ENCODE results near the gene C16orf74.

The C16orf74 gene

GRCh38 chr16:85774811-85775210, 23.9 kb upstream of the C16orf74 start:
- no peak for DNase-seq (ENCODE audit: low read depth in 2 of 2)

GRCh38 chr16:85774136-85774535, 23.2 kb upstream of the C16orf74 start:
- no peak for DNase-seq (ENCODE audit: low read depth in 2 of 2)

- no peak for DNase-seq (ENCODE audit: low read depth in 2 of 2)
Observed at GRCh38 chr16:85773044-85773443, 22.1 kb upstream of the C16orf74 start.

DNA sequence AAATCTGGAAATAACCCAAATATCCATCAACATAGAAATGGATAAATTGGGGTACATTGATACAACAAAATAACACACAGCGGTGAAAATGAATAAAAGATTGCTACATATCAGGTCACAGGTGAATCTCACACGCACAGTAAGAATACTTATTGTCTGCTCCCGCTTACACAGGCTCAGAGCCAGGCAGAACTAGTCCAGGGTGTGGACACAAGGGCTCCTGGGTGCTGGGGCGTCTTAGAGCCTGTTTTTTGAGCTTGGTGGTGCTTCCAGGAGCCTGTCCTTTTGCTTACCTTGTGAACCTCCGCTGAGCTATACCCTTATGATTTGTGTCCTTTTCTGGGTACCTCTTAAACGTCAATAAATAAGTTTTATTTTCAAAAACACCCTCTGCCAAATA, 19.8 kb upstream of the C16orf74 start:
- DNase-seq (ENCODE audit: low read depth in 2 of 2) = no peak

DNA sequence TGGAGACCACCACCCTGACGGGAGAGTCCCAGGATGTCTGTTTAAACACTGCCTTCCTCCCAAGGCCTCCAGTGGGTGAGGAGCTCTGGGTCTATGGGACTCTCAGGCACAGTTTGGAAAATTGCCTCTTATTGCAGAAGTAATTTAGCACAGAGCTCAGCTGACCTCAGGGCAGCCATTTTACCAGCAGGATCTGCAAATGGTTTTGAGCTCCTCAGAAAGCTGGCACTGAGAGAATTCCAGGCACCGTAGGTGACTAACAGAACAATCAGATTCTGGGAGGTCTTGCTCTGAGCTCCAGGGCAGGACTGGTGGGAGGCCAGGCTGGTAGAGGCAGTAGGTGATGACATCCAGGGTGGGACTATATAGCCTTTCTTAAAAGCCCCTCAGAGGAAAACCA, 17.3 kb upstream of the C16orf74 start:
- DNase-seq (ENCODE audit: low read depth in 2 of 2) = no peak

DNA sequence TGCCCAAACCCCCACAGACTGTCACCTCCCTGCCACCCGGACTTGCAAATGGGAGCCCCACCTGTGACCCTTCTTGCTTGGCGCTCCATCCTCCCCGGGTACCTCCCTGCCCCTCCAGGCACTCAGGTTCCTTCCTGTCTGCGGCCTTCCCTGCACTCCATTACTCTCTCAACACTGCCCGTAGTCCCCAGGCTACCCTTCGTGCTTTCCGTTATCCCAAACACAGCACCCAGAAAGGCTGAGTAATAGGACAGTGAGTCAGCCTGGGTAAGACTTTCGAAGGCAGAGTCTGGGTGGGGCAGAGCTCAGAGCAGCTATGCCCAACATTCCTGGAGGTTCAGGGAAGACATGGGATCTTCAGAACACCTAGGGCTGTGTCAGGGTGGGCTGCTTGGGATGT, 16.6 kb upstream of the C16orf74 start:
- DNase-seq (ENCODE audit: low read depth in 2 of 2) = no peak

GRCh38 chr16:85765767-85766166, 14.9 kb upstream of the C16orf74 start:
- DNase-seq (ENCODE audit: low read depth in 2 of 2) = no peak

- DNase-seq (ENCODE audit: low read depth in 2 of 2) = no peak
Observed at GRCh38 chr16:85765211-85765610, 14.3 kb upstream of the C16orf74 start.

DNA sequence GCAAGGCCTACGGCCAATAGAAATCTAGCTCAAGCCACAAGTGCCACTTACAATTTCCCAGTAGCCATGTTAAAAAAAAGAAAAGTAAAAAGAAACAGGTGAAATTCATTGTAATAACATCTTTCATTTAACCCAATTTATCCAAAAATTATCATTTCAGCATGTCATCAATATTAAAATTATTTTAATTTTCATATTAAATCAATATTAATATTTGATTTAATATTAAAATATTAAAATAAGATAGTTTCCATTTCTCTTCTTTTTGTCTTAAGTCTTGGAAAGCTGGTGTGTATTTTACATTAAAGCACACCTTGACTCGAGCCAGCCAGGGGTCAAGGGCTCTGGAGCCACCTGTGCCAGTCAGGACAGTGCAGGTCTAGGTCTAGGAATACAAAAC, 12.7 kb upstream of the C16orf74 start:
- DNase-seq (ENCODE audit: low read depth in 2 of 2) = no peak

DNA sequence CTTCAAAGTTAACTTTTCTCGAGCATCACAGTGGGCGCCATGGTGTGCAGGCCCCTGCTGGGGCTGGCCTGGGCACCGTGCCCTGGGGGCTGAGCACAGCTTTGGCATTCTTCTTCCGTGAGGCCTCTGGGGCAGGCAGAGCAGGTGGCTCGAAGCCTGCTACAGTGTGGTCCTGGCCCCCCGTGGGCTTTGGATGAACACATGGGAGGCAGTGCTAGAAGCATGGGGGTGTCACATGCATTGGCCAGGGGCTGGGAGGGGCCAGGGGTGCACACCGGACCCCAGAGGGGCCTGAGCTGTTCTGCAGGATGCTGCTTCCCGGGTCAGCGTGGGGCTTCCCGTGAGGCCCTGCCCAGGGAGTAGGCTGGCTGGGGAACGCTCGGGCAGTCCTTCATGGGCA, 12.1 kb upstream of the C16orf74 start:
- no peak for DNase-seq (ENCODE audit: low read depth in 2 of 2)

DNA sequence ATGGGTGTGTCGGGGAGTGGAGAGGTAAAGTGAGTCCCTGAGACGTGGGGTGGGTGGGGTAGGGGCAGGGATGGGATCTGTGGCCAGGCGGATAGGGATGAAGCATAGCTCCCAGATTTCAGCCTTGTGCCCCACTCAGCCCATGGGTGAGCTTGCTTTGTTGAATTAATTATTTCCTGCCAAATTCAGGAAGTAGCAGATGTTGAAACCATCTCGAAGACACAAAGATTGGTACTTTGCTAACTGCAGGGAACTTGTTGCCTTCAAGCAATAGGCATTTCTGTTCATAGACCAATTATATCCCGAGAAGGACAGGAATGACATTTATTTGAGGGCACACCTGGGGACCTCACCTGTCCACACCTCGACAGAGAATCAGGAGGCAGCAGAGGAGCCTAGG, 11.0 kb upstream of the C16orf74 start:
- no peak for DNase-seq (ENCODE audit: low read depth in 2 of 2)

- DNase-seq (ENCODE audit: low read depth in 2 of 2) = no peak
Observed at GRCh38 chr16:85759631-85760419, 8.9 kb upstream of the C16orf74 start.

DNA sequence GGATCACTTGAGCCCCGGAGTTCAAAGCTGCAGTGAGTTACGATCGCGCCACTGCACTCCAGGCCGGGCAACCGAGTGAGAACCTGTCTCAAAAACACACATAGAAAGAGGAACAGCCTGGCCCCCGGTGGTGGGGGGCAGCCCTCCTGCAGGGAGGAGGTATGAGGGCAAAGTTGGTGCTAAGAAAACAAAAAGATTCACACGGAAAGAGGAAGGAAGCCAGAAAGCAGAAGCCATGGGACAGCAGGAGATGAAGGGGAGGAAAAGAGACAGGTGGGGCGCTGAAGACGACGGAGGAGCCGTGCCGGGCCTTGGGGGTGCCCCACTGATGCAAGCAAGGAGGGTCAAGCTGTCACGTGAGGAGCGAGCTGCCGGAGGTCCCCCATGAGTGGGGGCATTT, 8.2 kb upstream of the C16orf74 start:
- no peak for DNase-seq (ENCODE audit: low read depth in 2 of 2)

- DNase-seq (ENCODE audit: low read depth in 2 of 2) = no peak
Observed at GRCh38 chr16:85757341-85757822, 6.5 kb upstream of the C16orf74 start.

DNA sequence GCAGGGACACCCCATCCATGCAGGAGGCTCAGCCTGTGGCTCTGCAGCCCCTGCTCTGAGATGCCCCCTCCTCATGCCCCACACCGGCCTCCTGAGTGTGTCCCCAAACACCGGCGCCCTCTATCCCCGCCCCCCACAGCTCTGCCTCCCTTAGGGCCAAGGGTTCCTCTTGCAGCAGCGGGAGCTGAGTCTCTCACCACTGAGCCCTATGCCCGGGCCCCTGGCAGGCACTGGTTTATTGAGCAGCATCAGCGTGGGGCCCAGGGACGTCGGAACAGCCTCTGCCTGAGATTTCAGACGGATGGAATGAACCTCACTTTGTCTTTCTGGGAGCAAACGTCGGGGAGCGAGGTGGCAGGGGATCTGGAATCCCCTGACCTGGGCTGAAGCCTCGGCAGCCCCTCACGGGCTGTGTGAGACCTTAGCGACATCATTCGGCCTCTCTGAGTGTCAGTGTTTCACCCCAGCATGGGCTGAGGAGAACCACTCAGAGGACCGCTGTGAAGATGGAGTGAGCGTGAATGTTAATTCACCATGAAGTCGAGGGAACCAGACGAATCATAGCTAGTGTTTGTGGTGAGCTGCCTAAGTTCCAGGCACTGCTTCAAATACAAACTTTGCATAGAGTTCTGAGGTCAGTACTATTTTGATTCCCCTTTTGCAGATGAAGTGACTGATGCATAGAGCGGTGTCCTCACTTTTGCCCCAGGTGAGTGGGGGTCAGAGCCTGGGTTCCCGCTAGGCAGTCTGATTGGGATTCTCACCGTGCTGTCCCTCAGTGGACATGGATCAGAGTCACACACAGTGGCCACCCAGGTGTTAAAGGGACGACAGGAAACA, 5.3 kb upstream of the C16orf74 start:
- DNase-seq (ENCODE audit: low read depth in 2 of 2) = no peak

- no peak for DNase-seq (ENCODE audit: low read depth in 2 of 2)
Observed at GRCh38 chr16:85754413-85754812, 3.5 kb upstream of the C16orf74 start.

DNA sequence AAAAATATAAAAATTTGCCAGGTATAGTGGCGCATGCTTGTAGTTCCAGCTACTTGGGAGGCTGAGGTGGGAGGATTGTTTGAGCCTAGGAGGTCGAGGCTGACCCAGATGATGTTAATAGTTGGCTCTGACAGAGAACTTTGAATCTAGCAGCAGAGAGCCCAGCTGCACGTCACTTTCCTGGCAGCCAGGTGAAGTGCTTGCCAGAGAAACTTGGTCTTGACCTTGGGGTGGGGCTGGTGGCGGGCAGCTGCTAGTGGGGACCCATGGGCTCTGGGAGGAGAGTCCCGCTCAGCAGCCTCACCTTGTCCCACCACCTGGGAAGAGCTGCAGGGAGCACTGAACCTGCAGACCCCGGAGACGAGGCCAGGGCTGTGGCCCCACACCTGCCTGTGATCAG, 3.1 kb upstream of the C16orf74 start:
- no peak for DNase-seq (ENCODE audit: low read depth in 2 of 2)

DNA sequence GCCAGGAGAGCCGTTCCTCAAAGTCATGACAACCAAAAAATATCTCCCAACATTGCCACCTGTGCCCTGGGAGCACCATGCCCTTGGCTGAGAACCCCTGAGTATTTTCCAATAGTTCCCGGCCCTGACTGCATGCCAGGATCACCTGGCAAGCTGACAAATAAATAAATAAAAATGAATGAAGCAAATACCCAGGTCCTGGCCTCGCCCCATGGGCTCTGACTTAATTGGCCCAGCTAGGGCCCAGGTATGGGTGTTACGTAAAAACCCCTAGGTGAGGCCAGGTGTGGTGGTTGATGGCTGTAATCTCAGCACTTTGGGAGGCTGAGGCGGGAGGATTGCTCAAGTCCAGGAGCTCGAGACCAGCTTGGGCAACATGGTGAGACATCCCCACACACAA, 2.7 kb upstream of the C16orf74 start:
- no peak for DNase-seq (ENCODE audit: low read depth in 2 of 2)

DNA sequence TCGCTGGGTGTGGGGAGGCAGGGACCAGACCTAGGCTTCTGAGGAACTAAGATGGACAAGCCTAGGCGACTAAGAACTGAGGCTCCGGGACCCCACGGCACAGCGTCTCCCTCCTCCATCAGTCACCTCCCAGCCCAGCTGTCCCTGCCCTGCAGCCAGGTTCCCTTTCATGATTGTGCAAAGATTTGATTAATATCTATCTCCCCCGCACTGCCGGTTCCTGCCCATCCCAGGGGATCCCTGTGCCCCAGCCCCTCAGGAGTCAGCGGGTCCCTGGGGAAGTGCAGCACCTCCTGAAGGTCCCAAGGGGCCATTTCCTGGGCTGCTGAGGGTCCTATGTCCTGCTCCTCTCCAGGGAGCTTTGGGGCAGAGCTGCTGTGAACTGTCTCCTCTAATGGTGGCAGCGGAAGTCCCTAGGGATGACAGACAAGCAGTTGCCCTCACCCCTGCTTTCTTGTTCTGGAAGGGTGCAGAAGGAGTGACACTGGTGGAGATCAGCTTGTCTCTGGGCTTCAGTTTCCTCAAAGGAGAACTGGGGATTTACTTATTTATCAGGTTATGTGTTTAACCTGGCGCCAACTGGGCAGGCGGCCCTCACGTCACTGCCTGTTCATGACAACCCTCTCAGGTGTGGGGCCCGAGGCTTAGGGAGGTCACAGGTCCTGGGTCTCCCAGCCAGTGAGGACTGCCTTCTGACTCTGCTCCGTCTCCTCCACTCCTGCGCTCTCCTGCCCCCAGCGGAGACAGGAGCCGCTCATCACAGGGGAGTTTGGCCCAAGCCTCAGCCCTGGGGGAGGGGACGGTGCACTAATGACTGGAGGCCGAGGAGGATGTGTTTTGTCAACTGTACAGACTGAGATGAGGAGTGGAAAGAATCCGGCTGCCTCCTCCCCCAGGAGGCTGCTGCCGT, 1.9 kb upstream of the C16orf74 start:
- no peak for DNase-seq (ENCODE audit: low read depth in 2 of 2)

DNA sequence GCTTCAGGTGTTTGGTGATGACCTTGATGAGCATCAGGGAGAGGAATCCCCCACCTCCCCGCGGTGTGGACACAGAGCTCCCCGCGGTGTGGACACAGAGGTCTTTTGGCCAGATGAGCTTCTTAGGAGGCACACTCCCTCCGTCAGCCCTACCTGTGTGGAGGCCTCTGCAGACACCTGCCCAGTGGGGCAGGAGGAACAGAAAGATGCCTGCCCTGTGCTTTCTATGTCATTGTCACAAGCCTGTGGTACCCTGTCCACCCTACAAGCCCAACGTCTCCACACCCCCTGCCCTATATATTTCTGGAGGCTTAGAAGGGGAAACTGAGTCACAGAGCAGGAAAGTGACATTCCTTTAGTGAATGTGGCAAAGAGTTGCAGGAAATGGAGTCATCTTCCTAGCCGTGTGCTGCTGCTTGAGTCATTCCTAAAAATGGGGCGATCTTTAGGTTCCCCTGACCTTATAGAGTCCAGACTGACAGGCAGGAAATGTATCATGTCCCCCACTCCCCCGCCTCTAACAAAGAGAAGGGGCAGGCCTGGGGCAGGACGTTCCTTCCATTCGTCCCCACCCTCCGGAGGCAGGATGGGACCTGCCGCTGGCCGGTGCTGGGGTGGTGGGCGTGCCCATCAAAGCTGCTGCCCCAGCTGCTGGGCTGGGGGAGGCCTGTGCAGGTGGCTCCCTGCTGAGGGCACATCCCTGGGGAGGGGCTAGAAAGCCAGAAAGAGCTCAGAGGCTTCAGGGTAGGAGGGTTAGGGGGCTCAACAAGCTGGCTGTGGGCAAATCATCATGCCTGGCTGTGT, 1.0 kb upstream of the C16orf74 start:
- no peak for DNase-seq (ENCODE audit: low read depth in 2 of 2)

GRCh38 chr16:85750146-85750826, 610 bp downstream of the C16orf74 start:
- DNase-seq (ENCODE audit: low read depth in 2 of 2) = no peak
